Keratinocyte (primary cell): Measurements from ENCODE around the gene E2F8. TPM values are rescaled to one million over a fixed set of nuclear protein-coding genes. Genes with fewer than 3 reads are reported as not detected.

ENCODE experiments used
- DNase-seq: peaks from one replicate; pipeline ENCODE4 v3.0.0-alpha.2; 2011; ENCODE audit warnings: low read depth, missing footprints, low spot score
- FAIRE-seq: peaks from 2 replicates; lab custom pipeline; 2011; peaks lifted over from hg19 to GRCh38; lab: Jason Lieb, UNC
- H2AFZ ChIP-seq: 2 replicates; pipeline ENCODE4 v1.6.0; 2012; ENCODE audit warnings: low read length, control low read depth, inconsistent platforms; ENCODE audit not compliant: control insufficient read depth
- H3K27ac ChIP-seq: 2 replicates; pipeline ENCODE4 v1.5.1; 2011; ENCODE audit warnings: low read length; ENCODE audit not compliant: control insufficient read depth, insufficient read depth
- H3K27me3 ChIP-seq: 3 replicates; pipeline ENCODE4 v1.6.0; 2011; ENCODE audit warnings: low read length; ENCODE audit not compliant: control insufficient read depth, insufficient read depth; ENCODE audit errors: extremely low read depth
- H3K36me3 ChIP-seq, 2 experiments: 2 replicates in 1 of 2; 3 replicates in 1 of 2; pipeline ENCODE4 v1.5.1; 2011; ENCODE audit warnings: low read length in 2 of 2, mild to moderate bottlenecking in 1 of 2; ENCODE audit not compliant: control insufficient read depth in 2 of 2, insufficient read depth in 2 of 2; ENCODE audit errors: extremely low read depth in 1 of 2
- H3K4me1 ChIP-seq: 3 replicates; pipeline ENCODE4 v1.5.1; 2011; ENCODE audit warnings: low read length; ENCODE audit not compliant: control insufficient read depth, insufficient read depth; ENCODE audit errors: extremely low read depth
- H3K4me2 ChIP-seq: 3 replicates; pipeline ENCODE4 v1.6.0; 2011; ENCODE audit warnings: low read depth, low read length; ENCODE audit not compliant: control insufficient read depth, insufficient read depth; ENCODE audit errors: extremely low read depth
- H3K4me3 ChIP-seq, 3 experiments: fragments of 200-600 bp in 1 of 3; sonication (generic) in 1 of 3; 2 replicates in 2 of 3; 3 replicates in 1 of 3; pipeline ENCODE4 v1.5.1; 2011 to 2016; ENCODE audit warnings: low read length in 3 of 3, mild to moderate bottlenecking in 3 of 3, control low read depth in 2 of 3, inconsistent platforms in 1 of 3, low read depth in 1 of 3, mixed read lengths in 1 of 3, mixed run types in 1 of 3, moderate library complexity in 1 of 3; ENCODE audit not compliant: control insufficient read depth in 2 of 3, insufficient read depth in 2 of 3; ENCODE audit errors: extremely low read depth in 1 of 3
- H3K79me2 ChIP-seq: 2 replicates; pipeline ENCODE4 v1.6.0; 2012; ENCODE audit warnings: low read length; ENCODE audit not compliant: control insufficient read depth, insufficient read depth
- H3K9ac ChIP-seq: 3 replicates; pipeline ENCODE4 v1.6.0; 2011; ENCODE audit warnings: low read length; ENCODE audit not compliant: control insufficient read depth, insufficient read depth; ENCODE audit errors: extremely low read depth
- H3K9me1 ChIP-seq: 3 replicates; pipeline ENCODE4 v1.6.0; 2011; ENCODE audit warnings: low read length; ENCODE audit not compliant: control insufficient read depth, insufficient read depth; ENCODE audit errors: extremely low read depth
- H3K9me3 ChIP-seq: 2 replicates; pipeline ENCODE4 v1.5.1; 2012; ENCODE audit warnings: low read depth, low read length; ENCODE audit not compliant: control insufficient read depth
- H4K20me1 ChIP-seq: 3 replicates; pipeline ENCODE4 v1.6.0; 2011; ENCODE audit warnings: low read length; ENCODE audit not compliant: control insufficient read depth, insufficient read depth; ENCODE audit errors: extremely low read depth
- EZH2 ChIP-seq: IDR thresholded peaks from one replicate; pipeline ENCODE4 v1.6.1; 2012; ENCODE audit warnings: inconsistent platforms, mild to moderate bottlenecking, low read length, moderate library complexity
- dilution Hi-C: fragments of 300-500 bp; cut with MboI; formaldehyde crosslinking; loops from one replicate; pipeline ENCODE4 v1.7.0; 2020; ENCODE audit warnings: low sequenced_read_pairs; ENCODE audit not compliant: extremely low pct_ligation_motif_present
- polyA plus RNA-seq, 5 experiments: library from polyadenylated mRNA; depleted of rRNA in 3 of 5; stranded (reverse) in 3 of 5; stranded (forward) in 1 of 5; unstranded in 1 of 5; fragments of >200 nt; gene quantifications; 1 replicate in 1 of 5; 2 replicates in 3 of 5; 3 replicates in 1 of 5; pipeline versions ENCODE4 v1.2.1 to v1.2.3, GENCODE V29; 2011 to 2012; ENCODE audit warnings: missing spikeins in 2 of 5, low read depth in 1 of 5, low replicate concordance in 1 of 5
- TF ChIP-seq, protein P1 (sequence below), 3 experiments: IDR thresholded peaks in 1 of 3; conservative IDR thresholded peaks in 1 of 3; optimal IDR thresholded peaks in 1 of 3; 2 replicates in 2 of 3; 3 replicates in 1 of 3; pipeline versions ENCODE3 to v1.5.1; 2011; ENCODE audit warnings: low read length in 3 of 3, mild to moderate bottlenecking in 3 of 3, moderate library complexity in 2 of 3, control low read depth in 1 of 3, inconsistent platforms in 1 of 3; ENCODE audit not compliant: insufficient read depth in 2 of 3; ENCODE audit errors: extremely low read depth in 1 of 3

The E2F8 gene
- polyA plus RNA-seq, 1 donor (not counting 4 experiments of a cell fraction or from before 2014, with no cell fraction given) = 2.0 TPM

DNA sequence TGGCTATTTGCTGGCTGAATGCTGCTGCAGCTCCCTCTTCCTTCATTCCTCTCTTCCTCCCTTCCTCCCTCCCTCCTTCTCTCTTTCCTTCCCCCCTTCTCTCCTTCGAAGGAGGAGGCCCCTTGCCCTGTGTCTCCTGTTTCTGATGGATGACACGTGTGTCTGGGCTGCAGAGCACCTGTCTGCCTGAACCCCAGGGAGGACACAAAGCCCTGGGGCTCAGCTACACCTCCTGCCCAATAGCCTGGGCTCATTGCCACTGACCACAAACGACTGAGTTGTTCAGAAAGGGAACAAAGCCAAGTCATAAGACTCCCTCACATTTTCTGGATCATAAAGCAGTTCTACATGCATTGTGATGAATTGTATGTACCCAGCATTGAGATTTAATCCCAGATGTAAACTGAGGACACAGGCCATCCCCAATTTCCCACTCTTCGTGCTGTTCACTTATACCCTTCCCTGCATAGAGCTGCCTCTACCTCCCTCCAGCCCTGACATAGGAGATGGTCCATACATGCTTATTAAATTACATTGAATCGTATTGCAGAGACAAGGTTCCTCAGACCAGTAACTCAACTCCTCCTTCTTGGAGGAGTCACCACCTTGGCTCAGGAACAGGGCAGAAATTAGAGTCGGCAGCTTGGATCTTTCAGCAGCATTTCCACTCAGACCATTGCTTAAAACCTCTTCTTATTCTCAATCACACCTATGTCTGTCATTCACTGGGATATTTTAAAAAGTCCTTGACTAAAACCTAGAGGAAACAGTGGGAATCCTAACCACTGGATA is 40.1 kb downstream of the E2F8 start:
- Histone ChIP-seq H3K9me1 (no peaks in the 10 kb centered on the region), H4K20me1 (no peaks in the 10 kb centered on the region), H3K4me3 (no peak overlapping the region), H3K9me3 (no peaks in the 10 kb centered on the region), H3K27me3 (peaks cover 16% of the 10 kb centered on the region), H3K9ac (no peak overlapping the region), H3K27ac (no peak overlapping the region), H3K79me2 (no peaks in the 10 kb centered on the region), H3K36me3 (no peaks in the 10 kb centered on the region), H3K4me1 (peaks cover 6% of the 10 kb centered on the region), H3K4me2 (no peak overlapping the region), H2AFZ (no peak overlapping the region)
- peak; percentile 52 for FAIRE-seq
- dilution Hi-C loops = no loop called here
- TF ChIP-seq, protein P1, sequence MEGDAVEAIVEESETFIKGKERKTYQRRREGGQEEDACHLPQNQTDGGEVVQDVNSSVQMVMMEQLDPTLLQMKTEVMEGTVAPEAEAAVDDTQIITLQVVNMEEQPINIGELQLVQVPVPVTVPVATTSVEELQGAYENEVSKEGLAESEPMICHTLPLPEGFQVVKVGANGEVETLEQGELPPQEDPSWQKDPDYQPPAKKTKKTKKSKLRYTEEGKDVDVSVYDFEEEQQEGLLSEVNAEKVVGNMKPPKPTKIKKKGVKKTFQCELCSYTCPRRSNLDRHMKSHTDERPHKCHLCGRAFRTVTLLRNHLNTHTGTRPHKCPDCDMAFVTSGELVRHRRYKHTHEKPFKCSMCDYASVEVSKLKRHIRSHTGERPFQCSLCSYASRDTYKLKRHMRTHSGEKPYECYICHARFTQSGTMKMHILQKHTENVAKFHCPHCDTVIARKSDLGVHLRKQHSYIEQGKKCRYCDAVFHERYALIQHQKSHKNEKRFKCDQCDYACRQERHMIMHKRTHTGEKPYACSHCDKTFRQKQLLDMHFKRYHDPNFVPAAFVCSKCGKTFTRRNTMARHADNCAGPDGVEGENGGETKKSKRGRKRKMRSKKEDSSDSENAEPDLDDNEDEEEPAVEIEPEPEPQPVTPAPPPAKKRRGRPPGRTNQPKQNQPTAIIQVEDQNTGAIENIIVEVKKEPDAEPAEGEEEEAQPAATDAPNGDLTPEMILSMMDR (optimal IDR thresholded peaks at IDR 0.05 in 1 of 3, IDR thresholded peaks at IDR 0.05 in 1 of 3, conservative IDR thresholded peaks at IDR 0.05 in 1 of 3; ENCODE audit: extremely low read depth in 1 of 3, insufficient read depth in 2 of 3, low read length in 3 of 3) = no peak
- TF ChIP-seq EZH2 = no peak
- peak; percentile 53 for DNase-seq

DNA sequence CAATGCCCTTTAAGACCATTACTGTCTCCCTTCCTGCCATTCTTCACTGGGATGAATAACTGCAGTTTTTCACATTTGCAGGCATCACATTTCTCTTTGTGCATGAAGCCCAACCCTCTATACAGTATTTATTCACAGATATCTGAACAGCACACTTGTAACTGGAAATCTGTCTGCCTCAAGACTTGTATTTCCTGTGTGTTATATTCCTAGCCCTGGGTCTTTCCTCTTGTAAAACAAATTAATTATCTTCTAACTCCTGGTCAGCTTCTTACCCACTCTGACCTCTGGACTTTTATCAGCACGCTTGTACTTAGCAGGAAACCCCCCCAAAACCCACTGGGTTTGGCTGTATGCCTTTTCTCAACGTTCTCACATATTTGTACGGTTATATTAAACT is 41.0 kb downstream of the E2F8 start:
- peaks cover 6% of the 10 kb centered on the region for H3K4me1 ChIP-seq
- no peak overlapping the region for H3K27ac ChIP-seq
- H3K79me2 ChIP-seq = no peaks in the 10 kb centered on the region
- no peak for TF ChIP-seq EZH2
- TF ChIP-seq, protein P1 (optimal IDR thresholded peaks at IDR 0.05 in 1 of 3, IDR thresholded peaks at IDR 0.05 in 1 of 3, conservative IDR thresholded peaks at IDR 0.05 in 1 of 3; ENCODE audit: extremely low read depth in 1 of 3, insufficient read depth in 2 of 3, low read length in 3 of 3) = no peak
- FAIRE-seq (no peak), DNase-seq (no peak)
- H3K4me3 ChIP-seq = no peak overlapping the region
- no peaks in the 10 kb centered on the region for H3K9me1 ChIP-seq
- no peak overlapping the region for H2AFZ ChIP-seq
- H3K9me3 ChIP-seq = no peaks in the 10 kb centered on the region
- H3K27me3 ChIP-seq = peaks cover 16% of the 10 kb centered on the region
- H3K36me3 ChIP-seq = no peaks in the 10 kb centered on the region
- H3K9ac ChIP-seq = no peak overlapping the region
- dilution Hi-C loops = no loop called here
- H3K4me2 ChIP-seq = no peak overlapping the region
- no peaks in the 10 kb centered on the region for H4K20me1 ChIP-seq
